Type B pancreatic cell (in vitro differentiated cells): Measurements from ENCODE around the gene LIM2. TPM values are rescaled to one million over a fixed set of nuclear protein-coding genes. Genes with fewer than 3 reads are reported as not detected.
"Not testable (repeated sequence)": the region's sequence is repeated elsewhere in the genome, so short reads cannot be mapped to it uniquely, and the experiment has no call there.

ENCODE experiments used
- DNase-seq: peaks from one replicate; pipeline ENCODE4 v3.0.0; 2021; ENCODE audit warnings: mixed read lengths; ENCODE audit not compliant: unreplicated experiment; ENCODE audit errors: extremely low spot score
- H3K27ac Mint-ChIP-seq: 2 replicates; pipeline ENCODE4 v1.8.0; 2021; ENCODE audit warnings: mild to moderate bottlenecking, mixed read lengths
- H3K27me3 Mint-ChIP-seq: 2 replicates; pipeline ENCODE4 v1.8.0; 2021; ENCODE audit warnings: mixed read lengths
- H3K36me3 Mint-ChIP-seq: 2 replicates; pipeline ENCODE4 v1.8.0; 2021; ENCODE audit warnings: mixed read lengths
- H3K4me1 Mint-ChIP-seq: one replicate; pipeline ENCODE4 v1.8.0; 2021; ENCODE audit warnings: mixed read lengths; ENCODE audit not compliant: unreplicated experiment
- H3K4me3 Mint-ChIP-seq: 2 replicates; pipeline ENCODE4 v1.8.0; 2021; ENCODE audit warnings: mild to moderate bottlenecking, mixed read lengths
- H3K9me3 Mint-ChIP-seq: 2 replicates; pipeline ENCODE4 v1.8.0; 2021; ENCODE audit warnings: mixed read lengths
- total RNA-seq: library from RNA; stranded (reverse); gene quantifications from 2 replicates; pipeline ENCODE4 v1.2.1, GENCODE V29; 2021; ENCODE audit warnings: low replicate concordance
- TF ChIP-seq, protein P1 (sequence below): fragments of 200-600 bp; sonication (generic); conservative IDR thresholded peaks from 2 replicates; pipeline ENCODE4 v1.5.0; 2021; ENCODE audit warnings: antibody characterized with exemption, mild to moderate bottlenecking

LIM2 gene
- total RNA-seq, 1 donor from 2014 or later: 19.5 TPM

DNA sequence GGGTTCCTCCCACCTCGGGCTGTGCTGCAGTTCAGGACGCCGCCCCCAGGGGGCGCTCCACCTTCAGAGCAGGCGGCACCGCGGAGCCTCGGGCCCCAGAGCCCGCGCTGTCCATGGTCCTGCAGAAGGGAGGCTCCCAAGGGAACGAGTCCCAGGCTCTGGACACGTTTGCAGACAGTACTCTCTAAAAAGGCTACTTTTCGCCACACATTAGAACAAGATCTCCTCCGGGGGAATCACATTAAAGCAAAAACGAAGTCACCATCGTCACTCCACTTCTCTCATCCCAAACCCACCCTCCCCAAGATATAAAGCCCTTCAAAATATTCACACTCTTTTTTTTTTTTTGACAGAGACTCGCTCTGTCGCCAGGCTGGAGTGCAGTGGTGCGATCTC lies 34.3 kb upstream of the LIM2 start:
- Mint-ChIP-seq H3K27ac (no peak overlapping the region), H3K36me3 (no peaks in the 10 kb centered on the region), H3K9me3 (no peaks in the 10 kb centered on the region), H3K4me3 (no peak overlapping the region), H3K4me1 (no peaks in the 10 kb centered on the region), H3K27me3 (peaks cover 17% of the 10 kb centered on the region)
- TF ChIP-seq, protein P1, sequence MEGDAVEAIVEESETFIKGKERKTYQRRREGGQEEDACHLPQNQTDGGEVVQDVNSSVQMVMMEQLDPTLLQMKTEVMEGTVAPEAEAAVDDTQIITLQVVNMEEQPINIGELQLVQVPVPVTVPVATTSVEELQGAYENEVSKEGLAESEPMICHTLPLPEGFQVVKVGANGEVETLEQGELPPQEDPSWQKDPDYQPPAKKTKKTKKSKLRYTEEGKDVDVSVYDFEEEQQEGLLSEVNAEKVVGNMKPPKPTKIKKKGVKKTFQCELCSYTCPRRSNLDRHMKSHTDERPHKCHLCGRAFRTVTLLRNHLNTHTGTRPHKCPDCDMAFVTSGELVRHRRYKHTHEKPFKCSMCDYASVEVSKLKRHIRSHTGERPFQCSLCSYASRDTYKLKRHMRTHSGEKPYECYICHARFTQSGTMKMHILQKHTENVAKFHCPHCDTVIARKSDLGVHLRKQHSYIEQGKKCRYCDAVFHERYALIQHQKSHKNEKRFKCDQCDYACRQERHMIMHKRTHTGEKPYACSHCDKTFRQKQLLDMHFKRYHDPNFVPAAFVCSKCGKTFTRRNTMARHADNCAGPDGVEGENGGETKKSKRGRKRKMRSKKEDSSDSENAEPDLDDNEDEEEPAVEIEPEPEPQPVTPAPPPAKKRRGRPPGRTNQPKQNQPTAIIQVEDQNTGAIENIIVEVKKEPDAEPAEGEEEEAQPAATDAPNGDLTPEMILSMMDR: peak; percentile 99
- DNase-seq: peak; percentile 90

DNA sequence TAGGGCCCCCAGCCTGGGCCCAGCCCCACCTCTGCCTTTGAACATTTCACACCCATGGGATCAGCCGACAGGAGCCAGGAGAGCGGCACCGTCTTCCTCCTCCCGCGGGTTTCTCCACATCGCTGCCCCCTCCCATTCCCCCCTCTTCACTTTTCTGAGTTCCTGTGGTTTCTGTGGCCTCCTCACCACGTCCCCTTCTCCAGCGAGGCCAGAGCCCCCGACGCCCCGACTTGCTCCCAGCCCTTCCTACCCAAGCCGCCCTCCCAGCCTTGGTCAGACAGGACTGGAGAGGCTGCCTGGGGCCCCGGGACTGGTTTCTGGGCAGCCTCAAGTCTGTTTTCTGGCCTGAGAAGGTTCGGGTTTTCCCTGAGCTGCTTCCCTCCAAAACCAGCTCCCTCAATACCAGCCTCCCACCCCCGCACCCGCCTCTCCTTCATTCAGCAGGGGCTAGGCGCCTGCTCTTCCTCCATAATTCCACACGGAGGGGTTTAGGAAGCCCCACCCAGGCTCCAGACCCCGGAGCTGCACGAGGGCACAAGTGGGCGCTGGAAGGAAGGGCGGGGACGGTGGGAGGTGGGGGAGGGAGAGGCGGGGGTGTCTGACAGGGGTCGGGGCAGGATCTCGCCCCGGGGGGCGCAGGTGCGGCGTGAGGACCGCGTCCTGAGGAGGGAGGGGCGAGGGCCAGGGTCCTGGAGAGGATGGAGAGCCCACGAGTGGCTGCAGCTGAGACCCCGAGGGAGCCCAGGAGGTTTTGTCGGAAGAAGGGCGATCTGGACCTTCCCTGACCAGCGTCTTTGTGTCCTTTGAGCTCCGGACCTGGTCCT lies 33.7 kb upstream of the LIM2 start:
- H3K4me3 Mint-ChIP-seq: no peak overlapping the region
- H3K4me1 Mint-ChIP-seq: no peaks in the 10 kb centered on the region
- H3K9me3 Mint-ChIP-seq: no peaks in the 10 kb centered on the region
- DNase-seq: no peak
- no peak overlapping the region for H3K27ac Mint-ChIP-seq
- peaks cover 12% of the 10 kb centered on the region for H3K27me3 Mint-ChIP-seq
- no peaks in the 10 kb centered on the region for H3K36me3 Mint-ChIP-seq
- TF ChIP-seq, protein P1: no peak

DNA sequence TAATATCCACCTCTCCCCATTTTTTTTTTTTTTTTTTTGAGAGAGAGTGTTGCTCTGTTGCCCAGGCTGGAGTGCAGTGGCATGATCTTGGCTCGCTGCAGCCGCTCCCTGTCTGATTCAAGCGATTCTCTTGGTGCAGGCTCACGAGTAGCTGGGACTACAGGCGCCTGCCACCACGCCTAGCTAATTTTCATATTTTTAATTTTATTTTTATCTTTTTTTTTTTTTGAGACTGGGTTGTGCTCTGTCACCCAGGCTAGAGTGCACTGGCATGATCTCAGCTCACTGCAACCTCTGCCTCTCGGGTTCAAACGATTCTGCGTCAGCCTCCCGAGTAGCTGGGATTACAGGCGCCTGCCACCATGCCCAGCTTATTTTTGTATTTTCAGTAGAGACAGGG lies 32.7 kb upstream of the LIM2 start:
- H3K27ac Mint-ChIP-seq, DNase-seq, H3K9me3 Mint-ChIP-seq, H3K4me3 Mint-ChIP-seq, H3K4me1 Mint-ChIP-seq, H3K36me3 Mint-ChIP-seq: not testable (repeated sequence)
- peaks cover 12% of the 10 kb centered on the region for H3K27me3 Mint-ChIP-seq

DNA sequence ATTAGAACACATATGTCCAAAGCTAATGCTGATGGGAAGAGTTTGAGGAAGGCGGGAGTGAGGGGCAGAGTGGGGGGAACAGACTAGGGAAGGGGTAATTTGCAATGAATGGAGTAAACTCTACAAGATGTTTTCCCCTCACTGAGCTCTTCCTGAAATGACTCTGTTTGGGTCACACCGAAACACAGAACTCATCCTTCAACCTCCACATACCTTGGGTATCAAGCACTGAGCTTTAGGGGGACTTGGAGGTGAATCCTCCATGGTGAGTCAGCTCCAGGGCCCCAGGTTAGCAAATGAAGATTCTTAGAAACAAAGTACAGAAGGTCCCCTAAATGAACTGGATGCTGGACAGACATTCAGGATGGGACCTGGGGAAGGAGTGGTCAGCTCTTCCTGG lies 30.9 kb upstream of the LIM2 start:
- Mint-ChIP-seq H3K9me3 (no peaks in the 10 kb centered on the region), H3K4me1 (no peaks in the 10 kb centered on the region), H3K4me3 (no peak overlapping the region), H3K27ac (no peak overlapping the region), H3K36me3 (no peaks in the 10 kb centered on the region), H3K27me3 (peaks cover 10% of the 10 kb centered on the region)
- TF ChIP-seq, protein P1: no peak
- no peak for DNase-seq

DNA sequence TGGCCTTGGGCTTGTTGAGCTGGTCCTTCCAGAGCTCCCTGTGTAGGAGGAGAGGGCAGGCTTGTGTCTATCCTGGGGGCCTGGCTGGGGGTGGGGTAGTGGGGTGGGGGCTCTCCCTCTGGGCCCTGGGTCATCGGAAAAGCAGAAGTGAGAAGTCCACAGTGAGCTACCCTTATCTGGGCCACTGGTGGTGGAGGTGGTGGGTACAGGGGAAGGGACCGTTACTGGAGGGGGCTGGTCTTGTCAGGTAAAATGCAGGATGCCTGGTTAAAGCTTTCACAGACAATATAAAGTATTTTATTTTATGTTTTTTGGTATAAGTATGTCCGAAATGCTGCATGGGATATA lies 30.0 kb upstream of the LIM2 start:
- Mint-ChIP-seq H3K36me3 (no peaks in the 10 kb centered on the region), H3K4me1 (no peaks in the 10 kb centered on the region), H3K27me3 (peaks cover 9% of the 10 kb centered on the region), H3K9me3 (no peaks in the 10 kb centered on the region), H3K27ac (no peak overlapping the region), H3K4me3 (no peak overlapping the region)
- DNase-seq: no peak
- TF ChIP-seq, protein P1: no peak

DNA sequence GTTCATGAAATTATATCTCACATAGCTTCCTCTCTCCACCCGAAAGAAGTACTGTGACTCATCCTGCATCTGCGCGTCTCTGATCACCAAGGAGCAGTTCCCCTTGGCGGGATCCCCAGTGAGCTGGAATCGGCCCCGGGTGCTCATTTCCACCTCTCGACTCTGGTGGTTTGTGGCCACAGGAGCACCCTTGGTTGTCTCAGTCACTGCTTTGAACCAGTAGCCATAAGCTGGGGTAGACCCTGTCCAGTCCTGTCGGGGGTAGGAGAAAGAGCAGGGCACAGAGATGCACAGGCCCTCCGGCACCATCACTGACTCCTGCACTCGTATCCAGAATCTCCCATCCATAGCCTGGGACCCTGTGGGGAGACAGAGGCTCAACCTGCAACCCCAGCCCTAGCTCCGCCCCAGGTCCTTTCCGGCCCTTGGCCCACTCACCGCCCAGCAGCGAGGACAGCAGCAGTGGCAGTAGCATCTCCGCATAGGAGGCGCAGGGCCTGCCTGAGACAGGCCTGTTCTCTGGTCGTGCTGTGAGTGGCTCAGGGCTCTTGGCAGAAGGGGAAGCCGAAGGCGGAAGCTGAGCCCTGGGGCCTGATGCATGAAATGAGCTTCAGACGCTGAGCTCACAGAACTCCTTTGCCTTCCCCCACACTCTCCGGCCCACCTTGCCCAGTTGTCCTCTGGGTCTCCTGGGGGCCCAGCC lies 29.5 kb upstream of the LIM2 start, which contains the start of gene SIGLEC10:
Gene SIGLEC10 (minus strand): TSS at position 536 of the 703 bp plus-strand sequence. CDS start 61 bp downstream, at position 475.
- DNase-seq: no peak

DNA sequence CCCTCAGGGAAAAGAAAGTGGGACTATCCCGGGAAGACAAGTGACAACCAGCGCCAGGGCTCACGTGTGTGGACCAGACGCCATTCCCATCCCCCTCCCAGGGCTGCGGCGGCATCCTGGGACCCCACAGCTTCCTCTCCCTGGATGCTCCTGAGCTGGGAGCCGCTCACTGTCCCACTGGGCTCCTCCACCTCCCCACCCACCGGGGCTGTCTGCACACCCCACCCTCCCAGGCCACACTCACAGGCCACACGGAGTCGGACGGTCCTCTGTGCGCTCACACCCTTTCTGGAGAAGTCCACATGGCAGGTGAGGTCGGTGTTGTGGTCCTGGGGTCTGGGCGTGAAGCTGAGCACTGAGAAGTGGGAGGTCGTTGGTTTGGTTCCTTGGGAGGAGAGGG lies 28.6 kb upstream of the LIM2 start:
- H3K27me3 Mint-ChIP-seq, H3K9me3 Mint-ChIP-seq, H3K4me1 Mint-ChIP-seq, H3K27ac Mint-ChIP-seq, DNase-seq, H3K36me3 Mint-ChIP-seq, H3K4me3 Mint-ChIP-seq: not testable (repeated sequence)

More for the DNA sequence above, 29.5 kb upstream of the LIM2 start, which contains the start of gene SIGLEC10:
- TF ChIP-seq, protein P1: no peak
- no peaks in the 10 kb centered on the region for H3K36me3 Mint-ChIP-seq
- no peak within 1 kb of the TSS for H3K27ac Mint-ChIP-seq
- H3K4me3 Mint-ChIP-seq: no peak within 1 kb of the TSS
- H3K27me3 Mint-ChIP-seq: peaks cover 9% of the 10 kb centered on the region
- no peaks in the 10 kb centered on the region for H3K4me1 Mint-ChIP-seq
- H3K9me3 Mint-ChIP-seq: no peaks in the 10 kb centered on the region
